ENCODE data around the gene POU2F3.
"Not testable (repeated sequence)": the region's sequence is repeated elsewhere in the genome, so short reads cannot be mapped to it uniquely, and the experiment has no call there.

Gene POU2F3

DNA sequence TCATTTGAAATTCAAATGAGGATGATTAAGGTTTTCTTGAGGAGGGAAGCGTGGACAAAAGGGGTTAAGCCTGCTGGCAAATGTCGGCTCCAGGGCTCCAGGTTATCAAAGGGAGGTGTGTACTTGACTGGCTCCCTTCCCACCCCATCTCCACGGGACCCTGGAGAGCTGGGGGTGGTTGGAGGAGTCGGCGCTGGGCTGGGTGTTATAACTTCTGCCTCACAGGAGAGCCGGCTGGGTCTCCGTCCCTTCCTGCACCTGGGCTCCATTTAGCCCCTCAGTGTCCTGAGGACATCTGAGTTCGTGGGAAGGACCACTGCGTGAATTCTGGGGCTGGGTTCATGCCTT lies 15.6 kb downstream of the POU2F3 start:
- no peak for DNase-seq

DNA sequence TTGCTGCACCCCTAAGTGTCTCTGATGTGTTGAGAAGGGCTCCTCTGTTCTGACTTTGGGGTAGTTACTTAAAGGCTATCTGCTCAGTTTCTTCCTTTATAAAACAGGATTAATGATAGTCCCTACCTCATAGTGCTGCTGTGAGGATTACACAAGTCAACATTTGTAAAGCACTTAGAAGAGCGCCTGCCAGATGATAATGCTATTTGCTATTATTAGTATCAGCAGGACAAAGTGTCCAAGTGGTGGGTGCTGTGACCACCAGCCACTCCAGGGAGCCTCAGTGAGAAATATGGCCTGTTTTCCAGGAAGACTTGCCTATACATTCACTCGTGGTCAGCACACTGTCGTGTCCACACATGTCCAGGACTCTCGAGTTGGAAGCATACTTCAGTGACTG lies 16.2 kb downstream of the POU2F3 start:
- DNase-seq = no peak

GRCh38 chr11:120256779-120257178 lies 16.8 kb downstream of the POU2F3 start:
- no peak for DNase-seq

DNA sequence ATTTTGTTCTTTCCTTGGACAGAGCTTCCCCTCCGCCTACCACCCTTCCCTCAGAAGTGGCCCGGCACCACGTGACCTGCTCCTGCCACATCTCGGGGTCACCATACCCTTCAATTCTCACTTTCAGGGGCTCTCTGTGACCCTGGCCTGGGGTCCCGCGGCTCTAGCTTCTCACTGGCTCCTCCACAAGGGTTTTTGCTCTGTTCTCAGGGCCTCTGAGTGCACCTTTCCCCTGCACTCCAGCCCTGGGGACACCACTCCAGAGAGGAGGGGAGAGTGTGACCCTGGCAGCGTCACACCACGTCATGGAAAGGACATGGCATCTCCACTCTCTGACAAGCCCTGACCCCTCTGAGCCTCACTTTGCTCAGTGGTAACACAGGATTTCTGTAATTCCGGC lies 17.4 kb downstream of the POU2F3 start:
- DNase-seq = no peak

DNA sequence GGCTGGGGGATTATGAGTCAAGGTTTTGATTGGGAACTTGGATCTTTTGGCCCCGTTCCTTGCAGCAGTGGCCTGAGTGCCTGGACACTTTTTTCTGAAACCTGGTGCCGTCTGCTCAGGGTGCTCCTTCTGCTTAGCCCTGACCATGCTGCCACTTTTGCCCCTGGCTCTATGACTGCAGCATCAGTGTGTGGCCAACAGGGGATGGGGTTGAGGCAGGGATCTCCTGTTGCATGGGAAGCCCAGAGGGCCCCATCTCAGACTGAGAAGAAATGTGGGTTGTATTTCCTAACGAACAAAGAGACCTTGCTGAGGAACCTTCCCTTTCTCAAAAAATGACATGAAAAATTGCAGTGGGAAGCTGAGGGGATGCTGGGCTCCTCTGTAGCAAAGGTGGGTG lies 18.7 kb downstream of the POU2F3 start:
- DNase-seq = no peak

- no peak for DNase-seq
Measured at GRCh38 chr11:120259241-120259640, 19.3 kb downstream of the POU2F3 start.

DNA sequence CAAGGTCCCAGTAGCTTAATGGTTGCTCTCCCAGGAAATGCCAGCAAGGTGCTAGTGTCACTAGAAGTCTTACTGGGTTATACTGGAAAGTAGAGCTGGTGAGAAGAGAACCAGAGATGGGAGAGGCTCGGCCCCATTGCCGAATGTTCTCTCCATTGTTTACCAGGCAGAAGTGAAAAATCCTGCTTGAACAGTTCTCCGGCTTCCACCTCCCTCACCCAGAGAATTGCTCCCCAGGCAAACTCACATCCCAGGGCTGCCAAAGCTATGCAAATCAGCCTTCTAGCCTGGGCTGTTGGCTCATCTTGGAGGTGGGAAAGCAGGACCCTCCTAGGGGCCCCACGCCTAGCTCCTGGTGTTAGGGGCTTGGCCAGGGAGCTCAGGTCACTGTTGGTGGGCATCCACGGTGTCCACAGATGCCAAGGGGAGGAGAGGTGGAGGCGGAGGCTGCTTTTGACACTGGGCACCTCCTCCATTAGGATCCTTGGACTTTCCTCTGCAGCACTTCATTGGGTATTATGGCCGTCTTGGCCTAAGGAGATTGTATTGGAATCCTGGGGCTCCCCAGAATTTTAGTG lies 20.1 kb downstream of the POU2F3 start:
- no peak for DNase-seq

- DNase-seq = no peak
Measured at GRCh38 chr11:120260616-120261015, 20.7 kb downstream of the POU2F3 start.

- DNase-seq = no peak
Measured at GRCh38 chr11:120261321-120261720, 21.4 kb downstream of the POU2F3 start.

GRCh38 chr11:120261931-120262330 lies 22.0 kb downstream of the POU2F3 start:
- DNase-seq = no peak

- no peak for DNase-seq
Measured at GRCh38 chr11:120267319-120267718, 27.4 kb downstream of the POU2F3 start.

DNA sequence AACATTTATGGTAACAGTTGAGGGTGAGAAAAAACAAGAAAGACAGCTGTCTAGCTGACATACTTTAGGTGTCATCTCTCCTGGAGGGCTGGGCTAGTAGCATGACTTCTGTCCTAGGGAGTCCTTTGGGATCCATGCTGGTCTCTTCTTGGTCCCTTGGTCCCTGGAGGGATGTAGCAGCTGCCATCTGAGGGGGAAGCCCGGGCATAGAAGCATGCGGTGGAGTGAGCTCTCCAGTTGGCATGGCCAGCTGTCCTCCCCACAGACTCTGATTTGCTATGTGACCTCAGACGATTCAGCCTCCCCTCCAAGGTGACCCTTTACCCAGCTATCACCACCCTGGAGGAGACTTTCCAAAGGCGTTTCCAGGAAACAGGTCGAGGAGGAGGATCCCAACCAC lies 28.7 kb downstream of the POU2F3 start:
- DNase-seq = no peak

- DNase-seq = no peak
Measured at GRCh38 chr11:120270386-120270785, 30.4 kb downstream of the POU2F3 start.

- no peak for DNase-seq
Measured at GRCh38 chr11:120271672-120272071, 31.7 kb downstream of the POU2F3 start.

DNA sequence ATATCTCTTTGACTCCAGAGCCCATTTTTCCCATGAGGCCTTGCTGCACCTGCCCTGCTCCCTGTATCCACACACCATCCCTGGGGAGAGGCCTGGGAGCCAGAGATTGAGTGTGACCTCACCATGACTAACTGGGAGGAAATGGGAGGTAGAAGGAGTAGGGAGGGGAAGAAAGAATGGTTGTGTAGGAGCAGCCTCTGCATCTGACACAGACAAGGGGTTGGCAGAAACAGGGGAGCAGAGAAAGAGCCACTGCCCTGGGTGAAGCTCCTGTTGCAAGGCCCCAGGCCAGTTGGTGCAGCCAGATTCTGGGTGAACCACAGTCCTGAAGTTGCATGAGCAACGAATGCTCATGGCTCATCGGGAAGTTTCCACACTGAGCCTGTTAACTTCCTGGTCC lies 32.4 kb downstream of the POU2F3 start:
- DNase-seq = no peak

DNA sequence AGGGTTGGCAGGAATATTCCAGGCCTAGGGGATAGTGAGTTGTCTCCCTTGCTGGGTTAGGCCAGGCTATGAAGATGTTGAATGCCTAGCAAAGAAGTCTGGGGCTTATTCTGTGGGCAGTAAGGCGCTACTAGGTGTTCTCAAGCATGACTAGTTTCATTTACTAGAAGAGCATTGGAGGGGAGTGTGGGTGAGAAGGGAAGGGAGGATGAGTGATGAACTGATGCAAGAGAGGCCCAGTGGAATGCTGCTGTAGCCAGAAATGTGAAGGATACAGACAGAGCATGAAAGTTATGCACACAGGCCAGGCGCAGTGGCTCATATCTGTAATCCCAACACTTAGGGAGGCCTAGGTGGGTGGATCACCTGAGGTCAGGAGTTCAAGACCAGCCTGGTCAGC lies 33.5 kb downstream of the POU2F3 start:
- DNase-seq = no peak

DNA sequence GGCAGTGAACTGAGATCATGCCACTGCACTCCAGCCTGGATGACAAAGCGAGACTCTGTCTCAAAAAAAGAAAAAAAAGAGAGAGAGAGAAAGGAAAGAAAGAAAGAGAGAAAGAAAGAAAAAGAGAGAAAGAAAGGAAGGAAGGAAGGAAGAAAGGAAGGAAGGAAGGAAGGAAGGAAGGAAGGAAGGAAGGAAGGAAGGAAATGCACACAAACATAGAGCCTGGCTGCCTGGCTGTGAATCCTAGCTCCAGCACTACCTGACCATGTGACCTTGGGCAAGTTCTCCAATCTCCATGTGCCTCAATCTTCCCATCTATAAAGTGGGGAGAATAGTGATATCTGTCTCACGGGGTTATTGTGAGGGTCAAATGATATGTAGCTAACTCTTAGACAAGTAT lies 34.0 kb downstream of the POU2F3 start:
- not testable (repeated sequence) for DNase-seq

- DNase-seq = no peak
Measured at GRCh38 chr11:120279502-120279901, 39.6 kb downstream of the POU2F3 start.

DNA sequence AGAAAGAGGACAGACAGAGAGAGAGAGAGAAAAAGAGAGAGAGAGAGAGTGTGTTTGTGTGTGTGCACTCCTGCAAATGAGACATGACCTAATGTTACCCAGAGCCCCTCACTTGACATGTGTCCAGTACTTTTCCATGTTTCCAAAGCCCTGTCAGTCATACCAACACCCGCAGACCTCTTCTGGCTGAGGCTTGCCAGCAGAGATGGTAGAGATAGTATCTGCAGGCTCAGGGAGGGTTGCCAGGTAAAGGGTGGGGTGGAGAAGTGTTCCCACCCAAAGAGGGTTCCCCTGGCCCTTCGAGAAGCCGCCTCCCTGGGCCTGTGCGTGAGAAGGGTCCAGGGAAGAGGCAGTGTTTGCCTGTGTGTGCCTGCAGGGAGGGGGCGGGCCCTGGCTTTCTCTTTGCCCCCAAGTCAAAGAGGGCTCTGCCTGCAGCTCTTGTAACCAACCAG lies 40.7 kb downstream of the POU2F3 start:
- DNase-seq = no peak

DNA sequence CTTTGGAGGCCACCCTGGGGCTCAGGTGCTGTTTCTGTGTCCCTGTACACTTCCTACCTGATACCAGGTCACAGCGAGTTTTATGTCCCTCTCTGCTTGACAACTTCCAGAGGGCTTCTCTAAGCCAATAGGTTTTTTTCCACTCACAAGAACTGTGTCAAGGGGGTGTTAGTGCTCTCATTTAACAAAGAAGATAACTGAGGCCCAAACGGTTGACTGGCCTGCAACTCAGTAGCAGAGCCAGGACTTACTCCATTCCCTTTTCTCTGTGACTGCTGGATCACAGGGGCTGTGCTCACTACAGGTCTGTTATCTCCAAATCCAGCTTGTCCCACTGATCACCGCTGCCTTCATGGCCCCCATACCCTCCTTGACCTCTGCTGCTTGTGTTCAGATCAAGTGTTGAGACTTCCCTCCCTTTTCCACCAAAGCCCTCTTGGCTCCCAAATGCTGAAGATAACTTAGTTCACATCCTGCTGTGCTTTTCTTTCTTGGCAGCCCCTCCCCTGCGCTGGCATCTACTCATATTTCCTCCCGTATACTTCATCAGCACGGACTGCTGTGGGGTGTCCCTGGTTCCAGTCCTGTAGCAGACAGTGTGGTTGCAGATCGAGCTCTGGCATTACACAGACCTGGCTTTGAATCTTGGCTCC lies 41.3 kb downstream of the POU2F3 start:
- DNase-seq = no peak

DNA sequence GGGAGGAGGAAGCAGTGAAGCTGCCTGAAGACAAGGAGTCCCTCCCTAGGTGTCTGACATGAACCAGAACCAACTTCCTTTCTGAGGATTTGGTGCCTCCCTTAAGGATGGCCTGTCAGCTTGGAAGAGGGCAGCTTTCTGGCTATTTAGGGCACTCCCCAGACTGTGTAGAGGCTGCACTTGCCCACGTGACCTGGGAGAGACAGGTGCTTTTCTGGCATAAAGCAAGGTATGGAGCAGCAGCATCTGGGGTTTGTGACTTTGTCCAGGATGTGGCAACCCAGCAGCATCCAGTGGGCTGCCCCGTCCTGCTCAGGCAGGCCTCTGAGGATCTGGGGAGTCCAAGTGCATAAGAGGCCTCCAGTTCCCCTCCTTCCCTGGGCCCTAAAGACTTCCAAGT lies 43.2 kb downstream of the POU2F3 start:
- no peak for DNase-seq

- DNase-seq = no peak
Measured at GRCh38 chr11:120284272-120284671, 44.3 kb downstream of the POU2F3 start.

DNA sequence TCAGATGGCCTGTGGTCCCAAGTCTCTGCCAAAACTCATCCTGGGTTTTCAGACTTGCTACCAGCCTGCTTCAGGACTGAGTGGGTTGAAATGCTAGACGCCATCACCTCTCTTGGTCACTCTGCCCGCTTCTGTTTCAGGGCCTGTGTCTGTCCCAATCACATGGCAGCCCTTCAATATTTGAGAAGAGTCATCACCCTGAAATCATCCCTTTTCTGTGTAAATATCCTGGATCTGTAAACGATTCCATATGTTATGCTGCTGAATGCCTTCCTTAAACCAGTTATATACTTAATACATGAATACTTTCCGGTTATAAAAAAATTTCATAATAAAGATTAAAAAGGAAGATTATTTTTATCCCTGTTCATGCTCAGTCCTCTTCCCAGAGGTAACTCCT lies 45.3 kb downstream of the POU2F3 start:
- no peak for DNase-seq

GRCh38 chr11:120288021-120288420 lies 48.1 kb downstream of the POU2F3 start:
- DNase-seq = no peak

GRCh38 chr11:120289426-120289825 lies 49.5 kb downstream of the POU2F3 start:
- no peak for DNase-seq
